Measurements from ENCODE around the gene BMPER. TPM values are rescaled to one million over a fixed set of nuclear protein-coding genes. Genes with fewer than 3 reads are reported as not detected.

BMPER gene
- total RNA-seq, 2 experiments from 2014 or later: not detected

DNA sequence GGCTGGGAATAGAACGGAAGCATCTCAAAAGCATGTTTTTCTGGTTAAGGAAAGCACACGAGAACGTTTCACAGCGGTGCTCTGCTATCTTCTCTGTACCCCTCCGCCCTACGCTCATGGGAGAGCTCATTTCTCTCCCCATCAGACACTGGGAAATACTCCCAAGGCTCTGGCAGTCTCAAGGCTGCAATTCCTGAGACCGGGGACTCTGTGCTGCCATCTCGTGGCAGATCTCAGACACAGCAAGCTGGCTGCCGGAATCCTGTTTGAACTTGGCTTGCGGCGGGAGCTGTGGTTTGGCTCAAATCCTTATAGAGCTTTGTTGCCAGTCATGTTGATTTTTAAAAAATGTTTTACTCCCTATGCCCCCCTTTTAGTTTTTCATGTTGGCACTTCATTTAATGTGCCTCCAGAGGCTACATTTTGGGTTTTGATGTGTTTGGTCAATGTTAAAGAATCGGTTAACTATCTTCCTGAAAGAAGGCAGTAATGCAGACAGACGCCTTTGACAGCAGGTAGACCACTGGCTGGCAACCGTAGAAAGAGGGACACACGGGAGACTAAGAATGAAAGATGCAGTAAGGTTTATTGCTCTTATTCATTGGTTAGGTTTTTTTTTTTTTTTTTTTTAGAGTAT, 27.6 kb downstream of the BMPER start:
- CTCF ChIA-PET: interaction anchor here (0.6 to 2.4 kb wide), 33 partner anchors 9 to 1620 kb away, joined by 3 to 13 read pairs (median 4); partner anchors contain the start of gene BMPER
- no peaks in the 10 kb centered on the region for H3K9me3 Mint-ChIP-seq
- no peak overlapping the region for H3K4me3 Mint-ChIP-seq
- H3K27me3 Mint-ChIP-seq (ENCODE audit: low read depth): peaks cover 20% of the 10 kb centered on the region
- H3K4me1 Mint-ChIP-seq (ENCODE audit: low read depth): no peaks in the 10 kb centered on the region
- DNase-seq: peak; percentile 77
- intact Hi-C loops (cut with micrococcal nuclease): loop anchor here (1.0 to 10.0 kb wide), 7 partner anchors 29 to 1240 kb away; no protein-coding TSS in a partner anchor
- no peak overlapping the region for H3K27ac Mint-ChIP-seq
- no peaks in the 10 kb centered on the region for H3K36me3 Mint-ChIP-seq (ENCODE audit: low read depth)

DNA sequence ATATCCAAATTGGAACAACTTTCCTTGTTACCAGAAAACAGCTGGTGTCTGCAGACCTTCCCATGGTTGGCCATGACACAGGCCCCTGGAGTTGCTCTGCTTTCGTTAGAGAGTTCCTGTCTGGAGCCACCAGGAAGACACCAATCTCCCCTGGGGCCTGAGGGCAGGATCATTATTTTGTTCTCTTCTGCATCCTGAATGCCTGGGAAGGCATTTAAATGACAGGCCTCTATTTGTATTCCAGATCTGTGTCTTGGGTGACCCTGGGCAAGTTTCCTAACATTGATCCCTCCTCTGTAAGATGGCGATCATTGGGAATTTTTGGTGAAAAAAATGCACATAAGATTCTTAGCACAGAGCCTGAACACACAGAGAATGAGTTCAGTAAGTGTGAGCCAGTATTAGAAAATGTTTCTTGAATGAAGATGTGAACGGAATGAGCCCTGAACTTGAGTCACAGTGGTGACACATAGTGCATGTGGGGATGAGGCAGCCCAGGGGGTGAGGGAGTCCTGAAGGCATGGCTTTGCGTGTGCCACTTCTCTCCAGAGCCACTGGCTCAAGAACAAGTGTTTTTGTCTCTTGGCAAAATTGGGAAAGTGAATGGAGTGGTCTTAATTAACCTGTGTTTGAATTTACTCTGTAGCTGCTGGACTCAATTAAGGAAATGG, 28.4 kb downstream of the BMPER start:
- no peak overlapping the region for H3K27ac Mint-ChIP-seq
- intact Hi-C loops (cut with micrococcal nuclease): loop anchor here (1.0 to 10.0 kb wide), 6 partner anchors 29 to 1241 kb away; no protein-coding TSS in a partner anchor
- no peaks in the 10 kb centered on the region for H3K4me1 Mint-ChIP-seq (ENCODE audit: low read depth)
- peaks cover 20% of the 10 kb centered on the region for H3K27me3 Mint-ChIP-seq (ENCODE audit: low read depth)
- H3K36me3 Mint-ChIP-seq (ENCODE audit: low read depth): no peaks in the 10 kb centered on the region
- no peak for DNase-seq
- H3K4me3 Mint-ChIP-seq: no peak overlapping the region
- CTCF ChIA-PET: interaction anchor here (0.6 to 2.4 kb wide), 19 partner anchors 8 to 1310 kb away, joined by 3 to 13 read pairs (median 7); partner anchors contain the start of gene BMPER
- no peaks in the 10 kb centered on the region for H3K9me3 Mint-ChIP-seq

DNA sequence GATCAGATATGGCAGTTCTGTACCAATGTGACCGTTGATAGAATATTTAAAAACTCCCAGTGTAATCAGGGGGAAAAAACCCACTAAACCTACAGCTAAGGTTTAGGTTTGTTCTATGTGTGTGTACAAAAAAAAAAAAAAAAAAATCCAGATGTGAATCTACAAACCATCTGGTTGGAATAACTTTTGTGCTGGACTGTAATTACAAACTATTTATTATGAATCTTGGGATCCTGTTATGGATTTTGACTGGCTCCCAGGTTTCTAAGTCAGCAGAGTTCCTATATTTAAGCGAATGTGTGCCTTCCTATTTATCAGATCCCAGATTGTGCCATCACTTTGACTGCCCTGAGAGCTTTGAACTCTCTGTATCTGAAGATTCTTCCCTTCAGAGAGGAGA, 29.1 kb downstream of the BMPER start:
- CTCF ChIA-PET: interaction anchor here (0.6 kb wide), 1 partner anchor 570 kb away, joined by 3 read pairs; no protein-coding TSS in a partner anchor
- H3K36me3 Mint-ChIP-seq (ENCODE audit: low read depth): no peaks in the 10 kb centered on the region
- DNase-seq: no peak
- no peak overlapping the region for H3K4me3 Mint-ChIP-seq
- no peaks in the 10 kb centered on the region for H3K9me3 Mint-ChIP-seq
- H3K27me3 Mint-ChIP-seq (ENCODE audit: low read depth): peaks cover 20% of the 10 kb centered on the region
- no peak overlapping the region for H3K27ac Mint-ChIP-seq
- intact Hi-C loops (cut with micrococcal nuclease): loop anchor here (10.0 kb wide), 1 partner anchor 1170 kb away; no protein-coding TSS in a partner anchor
- H3K4me1 Mint-ChIP-seq (ENCODE audit: low read depth): no peaks in the 10 kb centered on the region

DNA sequence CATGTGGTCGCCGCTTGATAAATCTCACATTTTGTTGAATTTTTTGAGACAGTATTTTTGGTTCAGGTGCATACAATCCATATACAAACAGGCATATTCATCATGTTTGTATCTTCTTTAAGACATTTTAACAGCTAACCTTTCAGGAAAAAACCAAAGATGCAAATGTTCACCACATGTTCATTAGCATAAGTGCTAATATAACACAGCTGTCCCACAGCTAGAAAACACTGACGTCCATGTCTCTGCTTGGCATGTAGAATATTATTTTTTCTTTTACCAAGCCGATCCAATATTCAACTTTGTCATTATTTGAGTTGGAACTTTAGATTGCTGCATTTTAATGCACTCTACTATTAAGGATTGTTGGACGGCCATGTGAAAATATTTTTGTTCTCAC, 31.2 kb downstream of the BMPER start:
- no peaks in the 10 kb centered on the region for H3K4me1 Mint-ChIP-seq (ENCODE audit: low read depth)
- CTCF ChIA-PET: no interaction called here
- intact Hi-C loops (cut with micrococcal nuclease): loop anchor here (10.0 kb wide), 1 partner anchor 1172 kb away; no protein-coding TSS in a partner anchor
- no peak overlapping the region for H3K4me3 Mint-ChIP-seq
- peaks cover 20% of the 10 kb centered on the region for H3K27me3 Mint-ChIP-seq (ENCODE audit: low read depth)
- no peaks in the 10 kb centered on the region for H3K9me3 Mint-ChIP-seq
- H3K27ac Mint-ChIP-seq: no peak overlapping the region
- DNase-seq: no peak
- H3K36me3 Mint-ChIP-seq (ENCODE audit: low read depth): no peaks in the 10 kb centered on the region

DNA sequence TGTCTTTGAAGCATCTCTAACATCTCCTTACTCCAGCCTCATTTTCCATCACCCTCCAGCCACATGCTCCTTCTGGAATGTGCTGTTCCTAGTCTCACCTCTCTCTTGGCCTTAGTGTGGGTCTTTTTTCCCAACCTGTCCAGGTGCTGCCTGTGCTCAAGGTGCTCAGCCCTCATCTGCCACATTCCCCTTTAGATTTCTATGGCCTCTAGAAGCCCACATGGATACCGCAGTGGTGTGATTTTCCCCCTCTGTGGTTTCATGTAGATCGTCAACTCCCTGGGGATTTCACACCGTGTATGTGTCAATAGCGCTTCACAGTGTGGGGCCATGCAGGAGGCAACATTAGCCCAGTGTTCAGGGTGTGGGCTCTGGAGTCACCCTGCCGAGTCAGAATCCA, 32.5 kb downstream of the BMPER start:
- no peak overlapping the region for H3K4me3 Mint-ChIP-seq
- no peaks in the 10 kb centered on the region for H3K36me3 Mint-ChIP-seq (ENCODE audit: low read depth)
- no peak for DNase-seq
- peaks cover 13% of the 10 kb centered on the region for H3K27me3 Mint-ChIP-seq (ENCODE audit: low read depth)
- no peak overlapping the region for H3K27ac Mint-ChIP-seq
- H3K4me1 Mint-ChIP-seq (ENCODE audit: low read depth): no peaks in the 10 kb centered on the region
- CTCF ChIA-PET: no interaction called here
- intact Hi-C loops (cut with micrococcal nuclease): loop anchor here (10.0 kb wide), 1 partner anchor 1173 kb away; no protein-coding TSS in a partner anchor
- H3K9me3 Mint-ChIP-seq: no peaks in the 10 kb centered on the region

DNA sequence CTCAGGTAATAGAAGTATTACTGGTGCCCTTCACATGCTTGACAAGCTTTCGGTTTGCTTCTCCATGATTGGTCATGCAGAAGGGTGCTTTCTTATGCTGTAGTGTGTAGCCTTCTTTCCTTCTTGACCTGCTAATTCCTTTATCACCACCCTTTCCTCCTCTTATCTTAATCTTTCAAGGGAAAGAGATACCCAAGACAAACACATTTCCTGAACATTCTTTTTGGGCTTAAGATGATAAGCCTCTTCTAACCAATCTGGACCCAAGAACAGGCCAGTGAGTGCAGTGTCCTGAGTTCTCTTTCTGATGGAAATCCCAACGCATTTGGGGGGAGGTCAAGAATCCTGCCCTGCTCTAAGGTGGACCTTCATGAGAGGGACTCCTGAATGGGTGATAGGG, 33.8 kb downstream of the BMPER start:
- H3K4me1 Mint-ChIP-seq (ENCODE audit: low read depth): no peaks in the 10 kb centered on the region
- CTCF ChIA-PET: interaction anchor here (0.7 kb wide), 1 partner anchor 13 kb away, joined by 3 read pairs; no protein-coding TSS in a partner anchor

DNA sequence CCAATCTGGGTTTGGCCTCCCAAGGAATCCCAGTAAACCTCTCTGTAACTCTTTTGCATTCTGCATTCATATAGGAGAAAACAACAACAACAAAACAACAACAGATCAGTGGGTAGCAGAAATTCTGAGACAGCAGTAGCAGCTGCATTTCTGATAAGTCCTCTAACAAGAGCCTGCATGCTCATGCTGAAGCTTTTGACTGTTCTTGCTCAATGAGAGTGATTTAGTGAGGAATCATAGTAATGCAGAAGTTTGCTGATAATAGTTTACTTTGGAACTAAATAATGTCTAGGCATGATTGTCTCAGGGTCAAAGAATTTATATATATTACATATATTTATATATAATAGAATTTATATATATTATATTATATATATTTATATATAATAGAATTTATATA, 35.2 kb downstream of the BMPER start:
- DNase-seq: no peak
- H3K27ac Mint-ChIP-seq: no peak overlapping the region
- H3K4me1 Mint-ChIP-seq (ENCODE audit: low read depth): no peaks in the 10 kb centered on the region
- CTCF ChIA-PET: interaction anchor here (1.0 kb wide), 1 partner anchor 8 kb away, joined by 3 read pairs; no protein-coding TSS in a partner anchor
- intact Hi-C loops (cut with micrococcal nuclease): no loop called here
- no peak overlapping the region for H3K4me3 Mint-ChIP-seq
- H3K36me3 Mint-ChIP-seq (ENCODE audit: low read depth): no peaks in the 10 kb centered on the region
- H3K27me3 Mint-ChIP-seq (ENCODE audit: low read depth): peaks cover 8% of the 10 kb centered on the region
- no peaks in the 10 kb centered on the region for H3K9me3 Mint-ChIP-seq

More for the DNA sequence above, 33.8 kb downstream of the BMPER start:
- intact Hi-C loops (cut with micrococcal nuclease): loop anchor here (10.0 kb wide), 1 partner anchor 1174 kb away; no protein-coding TSS in a partner anchor
- Mint-ChIP-seq H3K4me3 (no peak overlapping the region), H3K27ac (no peak overlapping the region), H3K27me3 (ENCODE audit: low read depth) (peaks cover 8% of the 10 kb centered on the region), H3K36me3 (ENCODE audit: low read depth) (no peaks in the 10 kb centered on the region), H3K9me3 (no peaks in the 10 kb centered on the region)
- no peak for DNase-seq

DNA sequence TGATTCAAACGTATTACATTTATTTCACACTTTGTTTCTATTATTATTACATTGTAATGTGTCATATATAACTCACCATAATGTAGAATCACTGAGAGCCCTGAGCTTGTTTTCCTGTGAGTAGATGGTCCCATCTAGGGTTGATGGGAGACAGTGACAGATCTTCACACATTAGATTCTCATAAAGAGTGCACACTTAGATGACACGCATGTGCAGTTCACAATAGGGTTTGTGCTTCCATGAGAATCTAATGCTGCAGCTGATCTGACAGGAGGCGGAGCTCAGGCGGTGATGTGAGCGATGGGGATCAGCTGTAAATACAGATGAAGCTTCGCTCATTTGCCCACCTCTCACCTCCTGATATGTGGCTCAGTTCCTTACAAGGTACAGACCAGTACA, 36.1 kb downstream of the BMPER start:
- Mint-ChIP-seq H3K9me3 (no peaks in the 10 kb centered on the region), H3K36me3 (ENCODE audit: low read depth) (no peaks in the 10 kb centered on the region), H3K4me3 (no peak overlapping the region), H3K4me1 (ENCODE audit: low read depth) (no peaks in the 10 kb centered on the region), H3K27me3 (ENCODE audit: low read depth) (peaks cover 8% of the 10 kb centered on the region), H3K27ac (no peak overlapping the region)
- no peak for DNase-seq
- intact Hi-C loops (cut with micrococcal nuclease): no loop called here
- CTCF ChIA-PET: interaction anchor here (1.7 kb wide), 1 partner anchor 9 kb away, joined by 9 read pairs; no protein-coding TSS in a partner anchor

DNA sequence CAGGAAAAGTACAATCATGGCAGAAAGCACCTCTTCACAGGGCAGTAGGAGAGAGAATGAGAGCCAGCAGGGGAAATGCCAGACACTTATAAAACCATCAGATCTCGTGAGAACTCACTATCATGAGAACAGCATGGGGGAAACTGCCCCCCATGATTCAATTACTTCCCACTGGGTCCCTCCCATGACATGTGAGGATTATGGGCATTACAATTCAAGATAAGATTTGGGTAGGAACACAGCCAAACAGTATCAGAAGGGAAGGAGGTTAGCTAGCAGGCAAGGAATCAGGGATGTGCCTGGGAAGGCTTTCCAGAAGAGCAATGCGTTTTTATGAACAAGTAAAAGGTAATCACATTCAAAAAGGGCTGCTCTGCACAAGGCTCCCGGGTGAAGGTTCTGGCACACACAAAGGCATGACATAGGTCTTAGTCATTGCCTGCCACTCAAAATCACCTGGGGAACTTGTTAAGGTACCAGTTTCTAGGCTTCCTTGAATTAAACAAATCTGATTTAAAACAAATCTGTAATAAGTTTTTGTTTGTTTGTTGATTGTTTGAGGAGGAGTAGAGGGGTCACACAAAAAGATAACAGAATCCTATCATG, 40.9 kb downstream of the BMPER start:
- CTCF ChIA-PET: no interaction called here
- Mint-ChIP-seq H3K27me3 (ENCODE audit: low read depth) (peaks cover 8% of the 10 kb centered on the region), H3K36me3 (ENCODE audit: low read depth) (no peaks in the 10 kb centered on the region), H3K4me3 (no peak overlapping the region), H3K4me1 (ENCODE audit: low read depth) (no peaks in the 10 kb centered on the region), H3K27ac (no peak overlapping the region), H3K9me3 (no peaks in the 10 kb centered on the region)
- DNase-seq: no peak
- intact Hi-C loops (cut with micrococcal nuclease): no loop called here

DNA sequence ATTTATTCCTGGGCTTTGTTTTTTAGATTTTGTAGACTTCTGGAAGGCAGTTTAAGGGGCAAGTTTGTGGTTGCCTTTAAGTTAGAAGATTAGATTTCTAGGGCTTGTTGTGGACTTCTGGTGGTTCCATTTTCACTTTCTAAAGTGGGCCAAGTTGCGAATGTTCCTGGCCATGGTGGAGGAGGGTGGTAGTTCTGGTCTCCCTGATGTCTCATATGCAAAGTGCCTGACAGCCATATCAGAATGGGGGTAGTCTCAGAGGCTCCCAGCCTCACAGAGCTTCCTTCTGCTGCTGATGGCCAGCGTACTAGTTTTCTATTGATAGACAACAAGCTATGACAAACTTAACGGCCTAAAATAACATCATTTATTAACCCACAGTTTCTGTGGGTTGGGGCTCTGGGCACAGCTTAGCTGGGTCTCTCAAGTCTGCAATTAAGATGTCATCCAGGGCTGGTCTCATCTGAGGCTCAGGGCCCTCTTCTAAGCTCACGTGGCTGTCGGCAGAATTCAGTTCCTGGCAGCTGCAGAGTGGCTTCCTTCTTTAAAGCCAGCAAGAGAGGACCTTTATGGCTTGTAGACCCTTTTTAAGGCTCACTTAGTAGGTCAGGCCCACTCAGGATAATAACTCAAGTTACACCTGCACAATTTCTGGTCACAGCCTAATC, 44.8 kb downstream of the BMPER start:
- Mint-ChIP-seq H3K27me3 (ENCODE audit: low read depth) (peaks cover 5% of the 10 kb centered on the region), H3K27ac (no peak overlapping the region), H3K9me3 (no peaks in the 10 kb centered on the region), H3K4me3 (no peak overlapping the region), H3K36me3 (ENCODE audit: low read depth) (no peaks in the 10 kb centered on the region), H3K4me1 (ENCODE audit: low read depth) (no peaks in the 10 kb centered on the region)
- intact Hi-C loops (cut with micrococcal nuclease): no loop called here
- CTCF ChIA-PET: interaction anchor here (1.3 kb wide), 1 partner anchor 17 kb away, joined by 3 read pairs; no protein-coding TSS in a partner anchor
- DNase-seq: no peak

DNA sequence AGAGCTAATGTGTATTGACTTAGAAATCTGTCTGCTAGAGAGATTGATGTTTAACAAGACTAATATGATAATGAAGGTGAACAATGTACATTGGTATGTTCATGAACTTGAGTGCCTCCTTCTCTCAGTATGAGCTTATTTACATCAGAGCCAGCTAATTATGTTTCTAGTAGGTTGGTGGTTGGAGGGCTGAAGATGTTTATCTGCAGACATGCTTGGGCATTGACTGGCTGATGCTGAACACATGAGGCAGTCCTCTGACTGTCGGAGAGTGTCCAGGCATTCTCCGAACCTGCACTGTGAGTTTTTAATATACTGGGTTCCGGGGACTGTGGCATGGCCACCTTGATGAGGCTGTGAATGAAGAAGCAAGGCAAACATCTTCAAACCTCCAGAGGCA, 47.5 kb downstream of the BMPER start:
- no peak overlapping the region for H3K4me3 Mint-ChIP-seq
- H3K9me3 Mint-ChIP-seq: no peaks in the 10 kb centered on the region
- peaks cover 5% of the 10 kb centered on the region for H3K27me3 Mint-ChIP-seq (ENCODE audit: low read depth)
- no peak for DNase-seq
- H3K36me3 Mint-ChIP-seq (ENCODE audit: low read depth): no peaks in the 10 kb centered on the region
- H3K4me1 Mint-ChIP-seq (ENCODE audit: low read depth): no peaks in the 10 kb centered on the region
- H3K27ac Mint-ChIP-seq: no peak overlapping the region
- intact Hi-C loops (cut with micrococcal nuclease): no loop called here
- CTCF ChIA-PET: no interaction called here

DNA sequence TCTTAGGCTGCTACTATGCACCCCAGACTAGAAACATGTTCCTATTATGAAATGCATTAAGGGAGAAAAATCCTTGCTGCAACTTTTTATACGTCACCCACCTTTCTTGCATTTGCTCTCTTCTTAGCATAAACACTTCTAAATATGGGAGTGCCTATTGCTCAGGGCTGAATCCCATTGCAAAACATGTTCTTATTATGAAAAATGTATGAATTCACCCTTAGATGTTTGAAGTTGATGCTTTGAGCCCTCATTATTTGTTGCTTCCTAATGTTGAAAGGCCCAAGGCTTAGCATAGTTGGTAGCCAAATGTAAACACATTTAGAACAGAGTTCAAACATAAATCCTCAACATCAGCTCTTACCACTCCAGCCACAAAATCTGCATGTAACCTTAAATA, 52.8 kb downstream of the BMPER start:
- no peak for DNase-seq
- intact Hi-C loops (cut with micrococcal nuclease): no loop called here
- H3K27me3 Mint-ChIP-seq (ENCODE audit: low read depth): peaks cover 4% of the 10 kb centered on the region
- CTCF ChIA-PET: interaction anchor here (0.6 kb wide), 1 partner anchor 773 kb away, joined by 3 read pairs; no protein-coding TSS in a partner anchor
- no peak overlapping the region for H3K27ac Mint-ChIP-seq
- H3K4me3 Mint-ChIP-seq: no peak overlapping the region
- no peaks in the 10 kb centered on the region for H3K4me1 Mint-ChIP-seq (ENCODE audit: low read depth)
- no peaks in the 10 kb centered on the region for H3K36me3 Mint-ChIP-seq (ENCODE audit: low read depth)
- H3K9me3 Mint-ChIP-seq: no peaks in the 10 kb centered on the region

Data from activated naive CD4-positive, alpha-beta T cell treated with anti-CD3 and anti-CD28 coated beads for 36 hours (primary cell).